Measurements from ENCODE around the gene SENP8. TPM values are rescaled to one million over a fixed set of nuclear protein-coding genes. Genes with fewer than 3 reads are reported as not detected.

Gene SENP8
- total RNA-seq, 1 experiment from 2014 or later = 6.8 TPM

DNA sequence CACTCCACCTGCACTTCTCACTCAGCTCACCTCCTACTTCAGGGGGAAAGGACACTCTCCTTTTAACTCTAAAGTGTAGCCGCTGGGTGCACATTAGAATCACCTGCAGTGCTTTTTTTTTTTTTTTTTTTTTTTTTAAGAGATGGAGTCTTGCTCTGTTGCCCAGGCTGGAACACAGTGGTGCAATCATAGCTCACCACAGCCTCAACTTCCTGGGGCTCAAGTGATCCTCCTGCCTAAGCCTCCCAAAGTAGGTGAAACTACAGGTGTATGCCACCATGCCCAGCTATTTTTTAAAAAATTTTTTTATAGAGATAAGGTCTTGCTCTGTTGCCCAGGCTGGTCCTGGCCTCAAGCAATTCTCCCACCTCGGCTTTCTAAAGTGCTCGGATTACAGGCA, 58.5 kb downstream of the SENP8 start:
- no peaks in the 10 kb centered on the region for H3K79me2 ChIP-seq (ENCODE audit: low read length)
- no peaks in the 10 kb centered on the region for H4K20me1 ChIP-seq (ENCODE audit: insufficient read depth, low read depth, low read length)
- H3K9me3 ChIP-seq (ENCODE audit: low read length) = no peaks in the 10 kb centered on the region
- no peaks in the 10 kb centered on the region for H3K9me2 ChIP-seq (replicated peaks; ENCODE audit: insufficient read depth, low read length)
- DNase-seq = no peak
- H3K27me3 ChIP-seq (ENCODE audit: low read length) = no peaks in the 10 kb centered on the region
- no peaks in the 10 kb centered on the region for H3K4me1 ChIP-seq (ENCODE audit: low read length)
- no peak overlapping the region for H3K9ac ChIP-seq (ENCODE audit: low read length)
- H3K4me3 ChIP-seq (ENCODE audit: low read length) = no peak overlapping the region
- H3K4me2 ChIP-seq (ENCODE audit: low read depth, low read length, poor library complexity, severe bottlenecking) = no peak overlapping the region
- no peak overlapping the region for H2AFZ ChIP-seq (ENCODE audit: low read length)
- H3K36me3 ChIP-seq (ENCODE audit: insufficient read depth, low read length) = no peaks in the 10 kb centered on the region
- H3K27ac ChIP-seq (ENCODE audit: low read length) = no peak overlapping the region

DNA sequence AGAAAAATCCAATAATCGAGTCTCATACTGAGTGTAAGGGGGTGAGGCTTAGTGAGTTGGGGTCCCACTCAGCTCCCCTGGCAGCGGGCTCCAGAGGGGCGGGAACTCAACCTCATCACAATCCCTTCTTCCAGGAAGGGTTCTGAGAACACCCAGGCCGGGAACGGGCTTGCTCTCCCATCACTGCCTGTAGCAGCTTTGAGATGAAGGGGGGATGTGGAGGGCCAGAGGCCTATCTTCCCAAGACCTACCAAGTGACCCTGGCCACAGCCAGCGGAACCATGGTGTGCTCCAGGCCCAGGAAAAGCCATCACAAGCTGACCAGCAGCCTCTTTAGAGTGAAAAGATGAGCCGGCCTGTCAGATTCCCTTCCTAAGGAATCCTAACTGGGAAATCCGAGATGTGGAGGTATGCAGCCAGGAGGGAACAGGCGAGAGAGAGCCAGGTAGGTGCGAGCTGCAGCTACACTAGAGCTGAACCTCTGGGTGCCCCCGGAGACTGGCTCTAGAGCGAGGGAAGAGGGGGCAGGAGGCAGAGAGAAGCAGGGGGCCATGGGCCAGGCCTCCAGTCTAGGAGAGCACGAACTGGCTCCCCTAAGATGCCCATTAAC, 60.9 kb downstream of the SENP8 start:
- no peak for DNase-seq
- Histone ChIP-seq H3K9me2 (replicated peaks; ENCODE audit: insufficient read depth, low read length) (no peaks in the 10 kb centered on the region), H3K27ac (ENCODE audit: low read length) (no peak overlapping the region), H2AFZ (ENCODE audit: low read length) (no peak overlapping the region), H3K4me3 (ENCODE audit: low read length) (no peak overlapping the region), H4K20me1 (ENCODE audit: insufficient read depth, low read depth, low read length) (no peaks in the 10 kb centered on the region), H3K4me2 (ENCODE audit: low read depth, low read length, poor library complexity, severe bottlenecking) (no peak overlapping the region), H3K79me2 (ENCODE audit: low read length) (no peaks in the 10 kb centered on the region), H3K36me3 (ENCODE audit: insufficient read depth, low read length) (no peaks in the 10 kb centered on the region), H3K27me3 (ENCODE audit: low read length) (no peaks in the 10 kb centered on the region), H3K9ac (ENCODE audit: low read length) (no peak overlapping the region), H3K9me3 (ENCODE audit: low read length) (no peaks in the 10 kb centered on the region), H3K4me1 (ENCODE audit: low read length) (no peaks in the 10 kb centered on the region)

- no peaks in the 10 kb centered on the region for H3K9me3 ChIP-seq (ENCODE audit: low read length)
- H3K27me3 ChIP-seq (ENCODE audit: low read length) = no peaks in the 10 kb centered on the region
- no peaks in the 10 kb centered on the region for H3K9me2 ChIP-seq (replicated peaks; ENCODE audit: insufficient read depth, low read length)
- H2AFZ ChIP-seq (ENCODE audit: low read length) = no peak overlapping the region
- H4K20me1 ChIP-seq (ENCODE audit: insufficient read depth, low read depth, low read length) = no peaks in the 10 kb centered on the region
- no peaks in the 10 kb centered on the region for H3K79me2 ChIP-seq (ENCODE audit: low read length)
- no peak overlapping the region for H3K4me3 ChIP-seq (ENCODE audit: low read length)
- no peak for DNase-seq
- H3K36me3 ChIP-seq (ENCODE audit: insufficient read depth, low read length) = no peaks in the 10 kb centered on the region
- no peak overlapping the region for H3K9ac ChIP-seq (ENCODE audit: low read length)
- no peak overlapping the region for H3K27ac ChIP-seq (ENCODE audit: low read length)
- no peaks in the 10 kb centered on the region for H3K4me1 ChIP-seq (ENCODE audit: low read length)
- no peak overlapping the region for H3K4me2 ChIP-seq (ENCODE audit: low read depth, low read length, poor library complexity, severe bottlenecking)
These were observed 61.9 kb downstream of the SENP8 start for GRCh38 chr15:72179950-72180581.

DNA sequence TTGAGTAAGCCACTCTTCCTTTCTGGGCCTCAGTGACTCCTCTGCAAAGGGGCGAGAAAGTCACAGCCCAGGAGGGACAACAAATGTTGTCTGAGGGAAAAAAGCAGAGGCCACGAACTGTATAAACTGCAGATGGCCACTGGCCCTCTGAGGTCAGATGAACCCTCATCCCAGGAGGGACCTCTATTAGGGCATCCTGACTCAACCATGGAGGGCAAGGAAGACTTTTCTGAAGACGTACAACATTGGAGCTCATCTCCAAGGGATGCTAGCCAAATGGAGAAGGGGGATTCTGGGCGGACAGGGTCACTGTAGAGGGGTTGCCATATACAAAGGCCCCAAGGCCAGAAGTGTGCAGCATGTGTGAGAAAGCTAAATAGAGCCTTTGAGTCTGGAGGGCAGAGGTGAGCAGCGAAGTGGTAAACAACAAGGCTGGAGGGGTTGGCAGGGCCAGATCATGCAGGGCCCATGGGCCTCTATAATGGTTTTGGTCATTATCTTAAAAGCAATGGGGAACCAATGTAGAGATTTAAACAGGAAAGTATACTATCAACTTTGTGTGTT, 62.6 kb downstream of the SENP8 start:
- H3K36me3 ChIP-seq (ENCODE audit: insufficient read depth, low read length) = no peaks in the 10 kb centered on the region
- H3K9ac ChIP-seq (ENCODE audit: low read length) = no peak overlapping the region
- no peak overlapping the region for H3K4me2 ChIP-seq (ENCODE audit: low read depth, low read length, poor library complexity, severe bottlenecking)
- no peaks in the 10 kb centered on the region for H3K9me3 ChIP-seq (ENCODE audit: low read length)
- H4K20me1 ChIP-seq (ENCODE audit: insufficient read depth, low read depth, low read length) = no peaks in the 10 kb centered on the region
- no peak overlapping the region for H3K4me3 ChIP-seq (ENCODE audit: low read length)
- H3K4me1 ChIP-seq (ENCODE audit: low read length) = no peaks in the 10 kb centered on the region
- H3K9me2 ChIP-seq (replicated peaks; ENCODE audit: insufficient read depth, low read length) = no peaks in the 10 kb centered on the region
- no peak overlapping the region for H2AFZ ChIP-seq (ENCODE audit: low read length)
- no peak overlapping the region for H3K27ac ChIP-seq (ENCODE audit: low read length)
- H3K27me3 ChIP-seq (ENCODE audit: low read length) = no peaks in the 10 kb centered on the region
- H3K79me2 ChIP-seq (ENCODE audit: low read length) = no peaks in the 10 kb centered on the region
- no peak for DNase-seq

GRCh38 chr15:72182244-72182643, 64.0 kb downstream of the SENP8 start:
- no peaks in the 10 kb centered on the region for H3K9me3 ChIP-seq (ENCODE audit: low read length)
- no peaks in the 10 kb centered on the region for H3K79me2 ChIP-seq (ENCODE audit: low read length)
- no peak overlapping the region for H3K9ac ChIP-seq (ENCODE audit: low read length)
- no peaks in the 10 kb centered on the region for H3K9me2 ChIP-seq (replicated peaks; ENCODE audit: insufficient read depth, low read length)
- no peak for DNase-seq
- H3K27ac ChIP-seq (ENCODE audit: low read length) = no peak overlapping the region
- no peaks in the 10 kb centered on the region for H3K27me3 ChIP-seq (ENCODE audit: low read length)
- H4K20me1 ChIP-seq (ENCODE audit: insufficient read depth, low read depth, low read length) = no peaks in the 10 kb centered on the region
- no peak overlapping the region for H2AFZ ChIP-seq (ENCODE audit: low read length)
- H3K36me3 ChIP-seq (ENCODE audit: insufficient read depth, low read length) = no peaks in the 10 kb centered on the region
- H3K4me3 ChIP-seq (ENCODE audit: low read length) = no peak overlapping the region
- H3K4me2 ChIP-seq (ENCODE audit: low read depth, low read length, poor library complexity, severe bottlenecking) = no peak overlapping the region
- H3K4me1 ChIP-seq (ENCODE audit: low read length) = no peaks in the 10 kb centered on the region

- Histone ChIP-seq H3K27ac (ENCODE audit: low read length) (no peak overlapping the region), H3K4me1 (ENCODE audit: low read length) (no peaks in the 10 kb centered on the region), H3K27me3 (ENCODE audit: low read length) (no peaks in the 10 kb centered on the region), H3K9me3 (ENCODE audit: low read length) (no peaks in the 10 kb centered on the region), H3K9me2 (replicated peaks; ENCODE audit: insufficient read depth, low read length) (no peaks in the 10 kb centered on the region), H3K79me2 (ENCODE audit: low read length) (no peaks in the 10 kb centered on the region), H2AFZ (ENCODE audit: low read length) (no peak overlapping the region), H3K4me3 (ENCODE audit: low read length) (no peak overlapping the region), H3K9ac (ENCODE audit: low read length) (no peak overlapping the region), H3K36me3 (ENCODE audit: insufficient read depth, low read length) (no peaks in the 10 kb centered on the region), H3K4me2 (ENCODE audit: low read depth, low read length, poor library complexity, severe bottlenecking) (no peak overlapping the region), H4K20me1 (ENCODE audit: insufficient read depth, low read depth, low read length) (no peaks in the 10 kb centered on the region)
- DNase-seq = no peak
These were observed 64.5 kb downstream of the SENP8 start for GRCh38 chr15:72182673-72183072.

DNA sequence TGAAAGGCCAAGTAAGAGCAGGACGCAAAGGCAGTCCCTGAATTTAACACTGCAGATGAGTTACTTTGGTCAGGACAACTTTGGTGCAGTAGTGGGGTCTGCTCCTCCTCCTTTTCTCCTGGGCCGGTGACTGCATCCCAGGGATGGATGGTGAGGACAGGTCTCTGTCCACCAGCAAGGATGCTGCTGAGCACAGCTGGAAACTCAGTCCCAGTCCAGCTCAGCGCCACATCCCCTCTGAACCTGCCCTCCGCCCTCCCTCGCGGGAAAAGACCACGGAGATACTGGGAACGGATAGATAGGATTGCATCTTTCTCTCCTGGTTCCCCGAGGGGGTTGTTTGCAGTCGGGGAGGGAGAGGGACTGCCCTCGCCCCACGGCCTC, 65.6 kb downstream of the SENP8 start:
- no peak for DNase-seq
- H4K20me1 ChIP-seq (ENCODE audit: insufficient read depth, low read depth, low read length) = no peaks in the 10 kb centered on the region
- H3K36me3 ChIP-seq (ENCODE audit: insufficient read depth, low read length) = no peaks in the 10 kb centered on the region
- H2AFZ ChIP-seq (ENCODE audit: low read length) = no peak overlapping the region
- H3K9me3 ChIP-seq (ENCODE audit: low read length) = no peaks in the 10 kb centered on the region
- H3K27me3 ChIP-seq (ENCODE audit: low read length) = no peaks in the 10 kb centered on the region
- H3K4me3 ChIP-seq (ENCODE audit: low read length) = no peak overlapping the region
- no peak overlapping the region for H3K4me2 ChIP-seq (ENCODE audit: low read depth, low read length, poor library complexity, severe bottlenecking)
- H3K27ac ChIP-seq (ENCODE audit: low read length) = no peak overlapping the region
- H3K9ac ChIP-seq (ENCODE audit: low read length) = no peak overlapping the region
- no peaks in the 10 kb centered on the region for H3K4me1 ChIP-seq (ENCODE audit: low read length)
- H3K79me2 ChIP-seq (ENCODE audit: low read length) = no peaks in the 10 kb centered on the region
- no peaks in the 10 kb centered on the region for H3K9me2 ChIP-seq (replicated peaks; ENCODE audit: insufficient read depth, low read length)

DNA sequence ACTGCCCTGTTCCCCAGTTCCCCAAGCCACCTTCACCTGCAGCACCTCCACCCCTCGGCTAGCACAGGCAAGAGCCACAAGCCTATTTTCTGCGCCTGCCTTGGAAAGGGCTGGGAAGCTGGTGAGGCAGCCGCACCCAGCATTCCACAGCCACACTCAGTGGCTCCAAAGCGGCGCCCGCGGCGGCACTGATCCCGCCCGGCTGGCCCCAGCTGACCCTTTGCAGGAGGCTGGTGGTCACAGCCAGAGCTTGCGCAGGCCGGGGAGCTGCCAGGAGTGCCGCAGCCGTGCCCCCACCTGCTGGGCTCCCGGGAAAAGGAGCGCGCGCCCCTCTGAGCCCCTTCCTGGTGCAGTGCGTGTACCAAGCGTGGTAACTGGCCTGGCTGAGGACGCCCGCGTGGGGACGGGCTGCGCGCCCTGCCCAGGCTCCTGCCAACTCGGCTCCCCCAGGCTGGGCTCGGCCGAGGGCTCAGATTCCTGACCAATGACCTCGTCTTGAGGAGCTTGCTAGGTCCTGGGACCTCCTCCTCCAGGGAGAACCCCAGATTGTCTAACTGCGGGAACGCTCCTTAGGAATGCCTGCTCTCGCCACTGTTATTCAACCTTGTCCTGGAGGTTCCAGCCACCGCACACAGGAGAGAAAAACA, 66.1 kb downstream of the SENP8 start:
- Histone ChIP-seq H3K4me2 (ENCODE audit: low read depth, low read length, poor library complexity, severe bottlenecking) (no peak overlapping the region), H3K9me3 (ENCODE audit: low read length) (no peaks in the 10 kb centered on the region), H3K27ac (ENCODE audit: low read length) (no peak overlapping the region), H4K20me1 (ENCODE audit: insufficient read depth, low read depth, low read length) (no peaks in the 10 kb centered on the region), H3K4me1 (ENCODE audit: low read length) (no peaks in the 10 kb centered on the region), H3K79me2 (ENCODE audit: low read length) (no peaks in the 10 kb centered on the region), H3K36me3 (ENCODE audit: insufficient read depth, low read length) (no peaks in the 10 kb centered on the region), H3K9me2 (replicated peaks; ENCODE audit: insufficient read depth, low read length) (no peaks in the 10 kb centered on the region), H2AFZ (ENCODE audit: low read length) (no peak overlapping the region), H3K9ac (ENCODE audit: low read length) (no peak overlapping the region), H3K27me3 (ENCODE audit: low read length) (no peaks in the 10 kb centered on the region), H3K4me3 (ENCODE audit: low read length) (no peak overlapping the region)
- no peak for DNase-seq
